SHP77 (cell line): ENCODE results near the gene HECTD1.
"Not testable (repeated sequence)": the region's sequence is repeated elsewhere in the genome, so short reads cannot be mapped to it uniquely, and the experiment has no call there.

Source experiments
- DNase-seq, 2 experiments: peaks; one replicate each; lab custom pipeline; 2025; lab: John Stamatoyannopoulos, UW

HECTD1 gene

GRCh38 chr14:31092160-31092708 is 115.4 kb downstream of the HECTD1 start:
- DNase-seq = no peak

- no peak for DNase-seq
Measured at GRCh38 chr14:31090883-31091764, 116.5 kb downstream of the HECTD1 start.

- not testable (repeated sequence) for DNase-seq
Measured at GRCh38 chr14:31086466-31086865, 121.1 kb downstream of the HECTD1 start.

GRCh38 chr14:31085027-31085426 is 122.6 kb downstream of the HECTD1 start:
- DNase-seq = no peak

GRCh38 chr14:31084385-31084784 is 123.2 kb downstream of the HECTD1 start:
- no peak for DNase-seq

GRCh38 chr14:31083781-31084180 is 123.8 kb downstream of the HECTD1 start:
- no peak for DNase-seq

GRCh38 chr14:31080484-31080883 is 127.1 kb downstream of the HECTD1 start:
- no peak for DNase-seq

- no peak for DNase-seq
Measured at GRCh38 chr14:31080056-31080455, 127.5 kb downstream of the HECTD1 start.

- no peak for DNase-seq
Measured at GRCh38 chr14:31078766-31079165, 128.8 kb downstream of the HECTD1 start.

GRCh38 chr14:31075144-31075543 is 132.4 kb downstream of the HECTD1 start:
- DNase-seq = no peak

GRCh38 chr14:31071151-31071550 is 136.4 kb downstream of the HECTD1 start:
- DNase-seq = no peak

GRCh38 chr14:31070431-31070830 is 137.2 kb downstream of the HECTD1 start:
- no peak for DNase-seq

GRCh38 chr14:31069343-31069742 is 138.2 kb downstream of the HECTD1 start:
- DNase-seq = no peak

- DNase-seq = no peak
Measured at GRCh38 chr14:31068235-31068634, 139.4 kb downstream of the HECTD1 start.

GRCh38 chr14:31062908-31063307 is 144.7 kb downstream of the HECTD1 start:
- DNase-seq = not testable (repeated sequence)

- DNase-seq = no peak
Measured at GRCh38 chr14:31060253-31060875, 147.2 kb downstream of the HECTD1 start.

- no peak for DNase-seq
Measured at GRCh38 chr14:31059152-31059924, 148.3 kb downstream of the HECTD1 start.

GRCh38 chr14:31057701-31058364 is 149.8 kb downstream of the HECTD1 start:
- no peak for DNase-seq

- no peak for DNase-seq
Measured at GRCh38 chr14:31057035-31057434, 150.6 kb downstream of the HECTD1 start.

- not testable (repeated sequence) for DNase-seq
Measured at GRCh38 chr14:31052905-31053586, 154.5 kb downstream of the HECTD1 start.

GRCh38 chr14:31051511-31051910 is 156.1 kb downstream of the HECTD1 start:
- DNase-seq = no peak
